Measurements from ENCODE around the gene SLCO3A1.
"Not testable (repeated sequence)": the region's sequence is repeated elsewhere in the genome, so short reads cannot be mapped to it uniquely, and the experiment has no call there.

The SLCO3A1 gene

GRCh38 chr15:92044203-92044909 is 190.8 kb downstream of the SLCO3A1 start:
- no peak for DNase-seq

- no peak for DNase-seq
Measured at GRCh38 chr15:92047900-92048299, 194.4 kb downstream of the SLCO3A1 start.

GRCh38 chr15:92048739-92049138 is 195.2 kb downstream of the SLCO3A1 start:
- DNase-seq, result no peak

GRCh38 chr15:92049290-92049989 is 195.9 kb downstream of the SLCO3A1 start:
- no peak for DNase-seq

GRCh38 chr15:92050220-92050898 is 196.9 kb downstream of the SLCO3A1 start:
- DNase-seq, result no peak

GRCh38 chr15:92051716-92052115 is 198.2 kb downstream of the SLCO3A1 start:
- DNase-seq, result no peak

- no peak for DNase-seq
Measured at GRCh38 chr15:92053753-92054316, 200.3 kb downstream of the SLCO3A1 start.

- no peak for DNase-seq
Measured at GRCh38 chr15:92056875-92057274, 203.4 kb downstream of the SLCO3A1 start.

GRCh38 chr15:92059036-92059970 is 205.8 kb downstream of the SLCO3A1 start:
- DNase-seq, result no peak

- not testable (repeated sequence) for DNase-seq
Measured at GRCh38 chr15:92059971-92060311, 206.4 kb downstream of the SLCO3A1 start.

- DNase-seq, result no peak
Measured at GRCh38 chr15:92061511-92062195, 208.1 kb downstream of the SLCO3A1 start.

GRCh38 chr15:92062505-92062904 is 209.0 kb downstream of the SLCO3A1 start:
- DNase-seq, result no peak

GRCh38 chr15:92068121-92068520 is 214.6 kb downstream of the SLCO3A1 start:
- no peak for DNase-seq

GRCh38 chr15:92069308-92070250 is 216.1 kb downstream of the SLCO3A1 start:
- no peak for DNase-seq

GRCh38 chr15:92070251-92070650 is 216.7 kb downstream of the SLCO3A1 start:
- not testable (repeated sequence) for DNase-seq

- no peak for DNase-seq
Measured at GRCh38 chr15:92071045-92071634, 217.6 kb downstream of the SLCO3A1 start.

- DNase-seq, result peak; percentile 68
Measured at GRCh38 chr15:92073044-92073785, 219.7 kb downstream of the SLCO3A1 start.

- DNase-seq, result no peak
Measured at GRCh38 chr15:92074101-92074500, 220.6 kb downstream of the SLCO3A1 start.

- no peak for DNase-seq
Measured at GRCh38 chr15:92074646-92075045, 221.1 kb downstream of the SLCO3A1 start.

GRCh38 chr15:92075764-92076163 is 222.3 kb downstream of the SLCO3A1 start:
- no peak for DNase-seq

Measured in NCI-H2029 treated with DMSO at 0.1 percent for 48 hours (cell line).